Mesenchymal stem cell (in vitro differentiated cells and primary cell): Measurements from ENCODE around the gene TOM1L2.

Experiments used
- DNase-seq: peaks from one replicate; pipeline ENCODE4 v3.0.0-alpha.2; 2013
- H2AFZ ChIP-seq: one replicate; pipeline ENCODE4 v1.6.1; 2013; ENCODE audit warnings: low read depth, mild to moderate bottlenecking, control low read depth, inconsistent platforms, low read length, moderate library complexity
- H2AK5ac ChIP-seq: 2 replicates; pipeline ENCODE4 v1.6.1; 2013; ENCODE audit warnings: low read length, moderate library complexity, mild to moderate bottlenecking, inconsistent platforms; ENCODE audit not compliant: severe bottlenecking
- H2BK120ac ChIP-seq: one replicate; pipeline ENCODE4 v1.6.1; 2013; ENCODE audit warnings: low read depth, mild to moderate bottlenecking, inconsistent platforms, low read length, moderate library complexity
- H2BK12ac ChIP-seq, 2 experiments: one replicate each; pipeline ENCODE4 v1.6.1; 2013; ENCODE audit warnings: inconsistent platforms in 2 of 2, low read length in 2 of 2, mild to moderate bottlenecking in 2 of 2, moderate library complexity in 2 of 2, control low read depth in 1 of 2
- H2BK15ac ChIP-seq: one replicate; pipeline ENCODE4 v1.6.1; 2013; ENCODE audit warnings: mild to moderate bottlenecking, low read depth, inconsistent platforms; ENCODE audit not compliant: poor library complexity, severe bottlenecking
- H2BK5ac ChIP-seq: 2 replicates; pipeline ENCODE4 v1.6.1; 2013; ENCODE audit warnings: low read depth, mild to moderate bottlenecking, low read length, control low read depth, inconsistent platforms; ENCODE audit not compliant: poor library complexity, severe bottlenecking
- H3K14ac ChIP-seq, 2 experiments: one replicate each; pipeline ENCODE4 v1.6.1; 2013; ENCODE audit warnings: inconsistent platforms in 2 of 2, low read length in 2 of 2, control low read depth in 1 of 2, mild to moderate bottlenecking in 1 of 2, moderate library complexity in 1 of 2
- H3K18ac ChIP-seq, 2 experiments: one replicate each; pipeline ENCODE4 v1.6.1; 2013; ENCODE audit warnings: inconsistent platforms in 2 of 2, low read length in 2 of 2, control low read depth in 1 of 2, low read depth in 1 of 2, mild to moderate bottlenecking in 1 of 2
- H3K23ac ChIP-seq, 2 experiments: one replicate each; pipeline ENCODE4 v1.6.1; 2013; ENCODE audit warnings: inconsistent platforms in 2 of 2, low read length in 2 of 2, mild to moderate bottlenecking in 2 of 2, moderate library complexity in 2 of 2, control low read depth in 1 of 2
- H3K27ac ChIP-seq: 2 replicates; pipeline ENCODE4 v1.5.1; 2013; ENCODE audit warnings: mild to moderate bottlenecking, moderate library complexity, low read length, control low read depth, inconsistent platforms; ENCODE audit not compliant: poor library complexity, severe bottlenecking
- H3K27me3 ChIP-seq, 2 experiments: 2 replicates each; pipeline versions ENCODE4 v1.6.1 to v1.7.0; 2013; ENCODE audit warnings: low read length in 2 of 2, mild to moderate bottlenecking in 2 of 2, moderate library complexity in 2 of 2, control low read depth in 1 of 2, inconsistent platforms in 1 of 2; ENCODE audit not compliant: control insufficient read depth in 1 of 2, insufficient read depth in 1 of 2
- H3K36me3 ChIP-seq, 2 experiments: 2 replicates each; pipeline versions ENCODE4 v1.6.1 to v1.7.0; 2013; ENCODE audit warnings: low read length in 2 of 2, control low read depth in 1 of 2, inconsistent platforms in 1 of 2, low read depth in 1 of 2, mild to moderate bottlenecking in 1 of 2; ENCODE audit not compliant: insufficient read depth in 2 of 2, control insufficient read depth in 1 of 2
- H3K4ac ChIP-seq, 2 experiments: one replicate each; pipeline ENCODE4 v1.6.1; 2013; ENCODE audit warnings: inconsistent platforms in 2 of 2, low read length in 2 of 2, mild to moderate bottlenecking in 2 of 2, moderate library complexity in 2 of 2, control low read depth in 1 of 2, low read depth in 1 of 2
- H3K4me1 ChIP-seq: 2 replicates; pipeline ENCODE4 v1.6.1; 2013; ENCODE audit warnings: low read depth, low read length, control low read depth; ENCODE audit not compliant: control insufficient read depth, insufficient read depth
- H3K4me2 ChIP-seq: 2 replicates; pipeline ENCODE4 v1.6.1; 2013; ENCODE audit warnings: low read length, mild to moderate bottlenecking, inconsistent platforms; ENCODE audit not compliant: poor library complexity, severe bottlenecking
- H3K4me3 ChIP-seq, 2 experiments: 2 replicates each; pipeline versions ENCODE4 v1.5.1 to v1.7.0; 2013; ENCODE audit warnings: low read length in 2 of 2, mild to moderate bottlenecking in 2 of 2, control low read depth in 1 of 2, low read depth in 1 of 2; ENCODE audit not compliant: insufficient read depth in 1 of 2
- H3K79me1 ChIP-seq: replicated peaks from 2 replicates; pipeline ENCODE4 v1.6.1; 2013; ENCODE audit warnings: mild to moderate bottlenecking, control low read depth, low read length, inconsistent platforms; ENCODE audit not compliant: poor library complexity, severe bottlenecking
- H3K9ac ChIP-seq: 2 replicates; pipeline ENCODE4 v1.7.0; 2013; ENCODE audit warnings: mild to moderate bottlenecking, low read length, moderate library complexity
- H3K9me3 ChIP-seq: 2 replicates; pipeline ENCODE4 v1.7.0; 2013; ENCODE audit warnings: mild to moderate bottlenecking, low read length; ENCODE audit not compliant: control insufficient read depth
- H4K8ac ChIP-seq: one replicate; pipeline ENCODE4 v1.6.1; 2013; ENCODE audit warnings: inconsistent platforms, mild to moderate bottlenecking, low read length, moderate library complexity
- H4K91ac ChIP-seq: one replicate; pipeline ENCODE4 v1.6.1; 2013; ENCODE audit warnings: mild to moderate bottlenecking, low read length, inconsistent platforms
- WGBS: methylation state at CpG from one replicate; pipeline ENCODE4 v1.1.7; 2013; ENCODE audit warnings: mixed read lengths; 5-methylcytosine and 5-hydroxymethylcytosine counted together

TOM1L2 gene

DNA sequence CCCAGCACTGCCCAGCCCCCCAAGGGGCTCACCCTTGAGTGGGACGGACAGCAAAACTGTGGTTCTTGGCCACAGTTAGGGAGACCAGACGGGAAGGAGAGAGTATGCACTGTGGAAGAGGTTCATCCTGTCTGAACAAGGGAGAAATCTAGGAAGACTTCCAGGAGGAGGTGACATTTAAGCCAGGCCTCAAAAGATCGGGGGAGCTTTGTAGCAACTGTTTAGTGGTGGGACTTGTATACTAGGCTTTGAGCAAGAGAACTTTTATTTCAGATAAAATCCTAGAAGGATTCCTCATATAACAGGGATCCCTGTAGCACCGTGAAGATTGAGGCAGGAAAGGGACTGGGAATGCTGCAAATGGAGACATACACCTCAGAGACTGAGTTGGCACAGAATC lies 166.2 kb downstream of the TOM1L2 start:
- Histone ChIP-seq H2BK15ac (no peak overlapping the region), H3K9me3 (no peaks in the 10 kb centered on the region), H3K36me3 (peaks cover 34 to 72% of the 10 kb centered on the region in 2 experiments), H3K14ac (no peak overlapping the region), H3K4me3 (no peak overlapping the region), H4K91ac (no peak overlapping the region), H2BK12ac (no peak overlapping the region), H3K27me3 (no peaks in the 10 kb centered on the region), H3K23ac (no peak overlapping the region), H2AFZ (no peak overlapping the region), H2BK120ac (no peak overlapping the region), H3K18ac (no peak overlapping the region), H2AK5ac (no peak overlapping the region), H3K9ac (no peak overlapping the region), H3K27ac (no peak overlapping the region), H3K79me1 (peaks cover 14% of the 10 kb centered on the region), H3K4me1 (peaks cover 32% of the 10 kb centered on the region), H3K4ac (no peak overlapping the region), H4K8ac (no peak overlapping the region), H2BK5ac (no peak overlapping the region), H3K4me2 (no peak overlapping the region)
- 95% methylated on average over 4 of the region's 4 CpGs for WGBS
- DNase-seq = no peak

- H4K8ac ChIP-seq = no peak overlapping the region
- no peaks in the 10 kb centered on the region for H3K9me3 ChIP-seq
- 89% methylated on average over 9 of the region's 9 CpGs for WGBS
Measured at GRCh38 chr17:17805575-17805974, 166.6 kb downstream of the TOM1L2 start.

DNA sequence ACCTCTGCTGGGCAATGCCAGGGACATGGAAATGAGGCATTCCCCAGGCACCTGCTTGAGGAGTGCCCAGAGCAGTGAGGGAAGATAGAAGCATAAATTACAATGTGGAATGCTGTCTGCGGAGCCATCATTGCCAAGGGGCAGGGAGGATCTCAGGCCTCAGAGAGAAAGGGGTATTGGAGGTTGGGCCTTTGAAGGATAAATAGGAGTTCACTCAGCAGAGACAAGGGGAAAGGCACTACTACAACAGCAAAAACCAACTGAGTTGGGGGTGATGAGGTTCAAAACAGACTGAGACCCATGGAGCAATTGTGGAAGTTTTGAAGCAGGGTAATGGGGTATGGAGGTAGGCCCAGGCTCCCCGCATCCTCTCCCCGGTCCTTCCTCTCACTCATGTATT lies 168.2 kb downstream of the TOM1L2 start:
- WGBS = 98% methylated on average over 3 of the region's 3 CpGs
- H3K79me1 ChIP-seq = peaks cover 20% of the 10 kb centered on the region
- H4K91ac ChIP-seq = no peak overlapping the region
- no peak overlapping the region for H2BK120ac ChIP-seq
- H2BK15ac ChIP-seq = peak overlapping the region; percentile 17
- no peak overlapping the region for H3K27ac ChIP-seq
- no peak overlapping the region for H3K4me3 ChIP-seq
- no peak for DNase-seq
- H3K18ac ChIP-seq = no peak overlapping the region
- H4K8ac ChIP-seq = no peak overlapping the region
- H3K4me1 ChIP-seq = peaks cover 13% of the 10 kb centered on the region
- H2AFZ ChIP-seq = no peak overlapping the region
- no peaks in the 10 kb centered on the region for H3K27me3 ChIP-seq
- H3K14ac ChIP-seq = no peak overlapping the region
- no peak overlapping the region for H3K9ac ChIP-seq
- H2AK5ac ChIP-seq = no peak overlapping the region
- H3K23ac ChIP-seq = no peak overlapping the region
- H2BK5ac ChIP-seq = no peak overlapping the region
- H3K4me2 ChIP-seq = no peak overlapping the region
- H3K9me3 ChIP-seq = no peaks in the 10 kb centered on the region
- H3K36me3 ChIP-seq = peaks cover 35 to 84% of the 10 kb centered on the region in 2 experiments
- no peak overlapping the region for H2BK12ac ChIP-seq
- no peak overlapping the region for H3K4ac ChIP-seq

More at GRCh38 chr17:17805575-17805974, 166.6 kb downstream of the TOM1L2 start:
- no peak overlapping the region for H2BK120ac ChIP-seq
- H3K4me1 ChIP-seq = peaks cover 27% of the 10 kb centered on the region
- H3K4me2 ChIP-seq = no peak overlapping the region
- no peak overlapping the region for H3K18ac ChIP-seq
- no peak overlapping the region for H2BK15ac ChIP-seq
- H2BK5ac ChIP-seq = no peak overlapping the region
- no peak overlapping the region for H2AK5ac ChIP-seq
- H3K14ac ChIP-seq = no peak overlapping the region
- peaks cover 31 to 72% of the 10 kb centered on the region in 2 experiments for H3K36me3 ChIP-seq
- DNase-seq = peak; percentile 25
- no peaks in the 10 kb centered on the region for H3K27me3 ChIP-seq
- H4K91ac ChIP-seq = peak overlapping the region; percentile 18
- H2AFZ ChIP-seq = no peak overlapping the region
- H3K4me3 ChIP-seq = no peak overlapping the region
- H3K27ac ChIP-seq = no peak overlapping the region
- peaks cover 14% of the 10 kb centered on the region for H3K79me1 ChIP-seq
- no peak overlapping the region for H3K4ac ChIP-seq
- H3K9ac ChIP-seq = no peak overlapping the region
- no peak overlapping the region for H2BK12ac ChIP-seq
- H3K23ac ChIP-seq = no peak overlapping the region

- no peak overlapping the region for H4K91ac ChIP-seq
- H2BK15ac ChIP-seq = no peak overlapping the region
- H2BK5ac ChIP-seq = no peak overlapping the region
- H3K36me3 ChIP-seq = peaks cover 47 to 86% of the 10 kb centered on the region in 2 experiments
- no peak overlapping the region for H4K8ac ChIP-seq
- H3K27me3 ChIP-seq = no peaks in the 10 kb centered on the region
- DNase-seq = no peak
- no peak overlapping the region for H3K9ac ChIP-seq
- H3K79me1 ChIP-seq = peaks cover 34% of the 10 kb centered on the region
- H2AK5ac ChIP-seq = no peak overlapping the region
- H3K27ac ChIP-seq = no peak overlapping the region
- 94% methylated on average over 13 of the region's 13 CpGs for WGBS
- H2AFZ ChIP-seq = no peak overlapping the region
- H3K4ac ChIP-seq = no peak overlapping the region
- H3K18ac ChIP-seq = no peak overlapping the region
- no peak overlapping the region for H3K14ac ChIP-seq
- H2BK120ac ChIP-seq = no peak overlapping the region
- no peak overlapping the region for H2BK12ac ChIP-seq
- H3K4me3 ChIP-seq = no peak overlapping the region
- peaks cover 9% of the 10 kb centered on the region for H3K4me1 ChIP-seq
- no peaks in the 10 kb centered on the region for H3K9me3 ChIP-seq
- H3K4me2 ChIP-seq = no peak overlapping the region
- H3K23ac ChIP-seq = no peak overlapping the region
Measured at GRCh38 chr17:17801800-17802481, 170.3 kb downstream of the TOM1L2 start.
